Neural cell (in vitro differentiated cells): ENCODE data around the gene ZNF680. TPM values are rescaled to one million over a fixed set of nuclear protein-coding genes. Genes with fewer than 3 reads are reported as not detected.

Experiments used
- H2AFZ ChIP-seq: fragments of 200-600, 300-800 bp; sonication (generic), shearing (Covaris generic); 2 replicates; pipeline ENCODE4 v1.6.0; 2014; ENCODE audit warnings: low read depth, mild to moderate bottlenecking, antibody characterized with exemption, low read length, moderate library complexity
- H3F3A ChIP-seq: fragments of 200-600 bp; shearing (Covaris generic); 2 replicates; pipeline ENCODE4 v1.6.1; 2016; ENCODE audit warnings: mild to moderate bottlenecking, moderate library complexity, mixed read lengths, antibody characterized with exemption, low read length; ENCODE audit not compliant: insufficient read depth, poor library complexity, severe bottlenecking
- H3K27ac ChIP-seq: fragments of 200-600, 300-800 bp; sonication (generic), shearing (Covaris generic); 2 replicates; pipeline ENCODE4 v1.5.1; 2014; ENCODE audit warnings: mild to moderate bottlenecking, low read length, moderate library complexity
- H3K27me3 ChIP-seq: fragments of 300-800, 200-600 bp; sonication (generic), shearing (Covaris generic); 2 replicates; pipeline ENCODE4 v1.6.0; 2014; ENCODE audit warnings: mild to moderate bottlenecking, low read depth, low read length, moderate library complexity; ENCODE audit not compliant: insufficient read depth
- H3K36me3 ChIP-seq: fragments of 300-800, 200-600 bp; sonication (generic), shearing (Covaris generic); 2 replicates; pipeline ENCODE4 v1.5.1; 2014; ENCODE audit warnings: mild to moderate bottlenecking, antibody characterized with exemption, low read length, moderate library complexity; ENCODE audit not compliant: insufficient read depth
- H3K4me2 ChIP-seq: fragments of 300-800, 200-600 bp; sonication (generic), shearing (Covaris generic); 2 replicates; pipeline ENCODE4 v1.6.0; 2014; ENCODE audit warnings: mild to moderate bottlenecking, low read length
- H3K4me3 ChIP-seq: fragments of 300-800, 200-600 bp; sonication (generic), shearing (Covaris generic); 2 replicates; pipeline ENCODE4 v1.5.1; 2014; ENCODE audit warnings: mild to moderate bottlenecking, low read length, moderate library complexity
- H3K79me2 ChIP-seq: fragments of 200-600 bp; shearing (Covaris generic); replicated peaks from 2 replicates; pipeline ENCODE4 v1.6.0; 2014; ENCODE audit warnings: mild to moderate bottlenecking, low read length, moderate library complexity; ENCODE audit not compliant: insufficient read depth
- H3K9ac ChIP-seq: fragments of 300-800, 200-600 bp; sonication (generic), shearing (Covaris generic); 2 replicates; pipeline ENCODE4 v1.6.1; 2016; ENCODE audit warnings: mild to moderate bottlenecking, low read length, mixed read lengths
- H3K9me2 ChIP-seq: fragments of 200-600 bp; shearing (Covaris generic); 2 replicates; pipeline ENCODE4 v1.6.1; 2016; ENCODE audit warnings: mild to moderate bottlenecking, low read length, mixed read lengths; ENCODE audit not compliant: insufficient read depth
- H3K9me3 ChIP-seq: fragments of 200-600, 300-800 bp; sonication (generic), shearing (Covaris generic); 2 replicates; pipeline ENCODE4 v1.6.1; 2016; ENCODE audit warnings: mild to moderate bottlenecking, mixed run types, low read length, moderate library complexity, mixed read lengths
- H4K20me1 ChIP-seq: fragments of 200-600 bp; shearing (Covaris generic); 2 replicates; pipeline ENCODE4 v1.6.1; 2016; ENCODE audit warnings: mild to moderate bottlenecking, mixed run types; ENCODE audit not compliant: insufficient read depth
- CTCF ChIP-seq: fragments of 450-650 bp; IDR thresholded peaks from 2 replicates; pipeline ENCODE4 v1.5.1; 2014; ENCODE audit warnings: antibody characterized with exemption, mild to moderate bottlenecking, moderate library complexity; ENCODE audit not compliant: poor library complexity, severe bottlenecking
- EP300 ChIP-seq: fragments of 450-650 bp; conservative IDR thresholded peaks from 2 replicates; pipeline ENCODE4 v1.6.1; 2014; ENCODE audit warnings: antibody characterized with exemption, mild to moderate bottlenecking, moderate library complexity; ENCODE audit not compliant: poor library complexity, severe bottlenecking
- EZH2 ChIP-seq: fragments of 200-600, 300-800 bp; shearing (Covaris generic), sonication (generic); IDR thresholded peaks from 2 replicates; pipeline ENCODE4 v1.6.1; 2014; ENCODE audit warnings: antibody characterized with exemption, low read length, borderline replicate concordance, mild to moderate bottlenecking; ENCODE audit not compliant: insufficient read depth, poor library complexity, severe bottlenecking
- MXI1 ChIP-seq: fragments of 450-650 bp; conservative IDR thresholded peaks from 2 replicates; pipeline ENCODE4 v1.6.1; 2014; ENCODE audit warnings: antibody characterized with exemption, mild to moderate bottlenecking; ENCODE audit not compliant: poor library complexity, severe bottlenecking
- POLR2AphosphoS5 ChIP-seq: IDR thresholded peaks from 2 replicates; pipeline ENCODE4 v1.6.1; 2012
- RAD21 ChIP-seq: fragments of 450-650 bp; conservative IDR thresholded peaks from 2 replicates; pipeline ENCODE4 v1.6.1; 2014; ENCODE audit warnings: antibody characterized with exemption, mild to moderate bottlenecking, moderate library complexity
- REST ChIP-seq: IDR thresholded peaks from 2 replicates; pipeline ENCODE4 v1.6.1; 2012; ENCODE audit warnings: borderline replicate concordance
- SMC3 ChIP-seq: fragments of 450-650 bp; conservative IDR thresholded peaks from 2 replicates; pipeline ENCODE4 v1.6.1; 2014; ENCODE audit warnings: antibody characterized with exemption, mild to moderate bottlenecking, moderate library complexity; ENCODE audit not compliant: poor library complexity
- TAF1 ChIP-seq: IDR thresholded peaks from 2 replicates; pipeline ENCODE4 v1.6.1; 2012; ENCODE audit warnings: low read depth
- polyA minus RNA-seq: library from RNA; depleted of rRNA, polyadenylated mRNA; stranded (reverse); fragments of >200 nt; gene quantifications from 2 replicates; pipeline ENCODE4 v1.2.3, GENCODE V29; 2014
- polyA plus RNA-seq: library from polyadenylated mRNA; depleted of rRNA; stranded (reverse); fragments of >200 nt; gene quantifications from 2 replicates; pipeline ENCODE4 v1.2.3, GENCODE V29; 2014

Gene ZNF680
- polyA plus RNA-seq (0.32 TPM in 1 of 2 replicates, not detected in the other), polyA minus RNA-seq (not detected in 2 replicates)

DNA sequence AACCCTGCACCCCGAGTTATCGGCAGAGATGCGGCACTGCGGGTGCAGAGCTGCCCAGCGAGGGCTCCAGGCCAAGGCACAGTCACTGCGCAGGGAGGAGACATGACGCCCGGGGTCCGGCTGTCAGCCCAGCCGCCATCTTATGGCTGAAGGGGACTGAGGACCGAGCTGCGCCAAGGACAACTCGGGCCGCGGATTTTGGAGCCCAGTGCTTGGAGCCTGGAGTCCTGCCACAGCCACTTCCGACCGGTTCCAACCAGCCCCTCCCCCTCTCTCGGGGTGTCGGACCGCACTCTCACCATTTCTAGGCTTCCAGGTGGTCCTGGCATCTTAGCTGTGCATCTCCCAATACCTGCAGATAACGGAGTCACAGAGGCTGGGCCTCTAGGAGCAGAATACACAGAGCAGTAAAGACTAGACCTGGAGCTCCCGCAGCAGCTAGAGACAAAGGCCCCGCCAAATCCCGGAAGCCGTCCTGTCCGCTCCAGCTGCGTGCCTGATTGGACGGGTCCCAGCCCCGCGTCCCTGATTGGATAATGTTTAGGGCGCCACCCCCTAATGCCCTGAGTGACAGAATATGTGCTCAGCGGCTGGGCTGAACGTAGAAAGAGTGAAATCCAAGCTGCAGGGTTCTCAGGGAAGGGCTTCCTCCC is at the start of gene ZNF680:
TSS of gene ZNF680 (minus strand) at position 446 of the 653 bp plus-strand sequence. CDS start at position 329, 117 bp downstream.
- Histone ChIP-seq H3K4me2 (no peak within 1 kb of the TSS), H3F3A (no peaks in the 10 kb centered on the region), H3K27me3 (no peaks in the 10 kb centered on the region), H3K36me3 (no peaks in the 10 kb centered on the region), H2AFZ (no peak within 1 kb of the TSS), H3K9me3 (no peaks in the 10 kb centered on the region), H3K4me3 (no peak within 1 kb of the TSS), H3K27ac (no peak within 1 kb of the TSS), H3K9ac (no peak within 1 kb of the TSS), H3K79me2 (no peaks in the 10 kb centered on the region), H3K9me2 (no peaks in the 10 kb centered on the region), H4K20me1 (no peaks in the 10 kb centered on the region)
- TF ChIP-seq MXI1 (no peak), SMC3 (no peak), REST (no peak), CTCF (no peak), TAF1 (no peak), RAD21 (no peak), POLR2AphosphoS5 (no peak), EP300 (no peak)

- peaks cover 16% of the 10 kb centered on the region for H3K9me3 ChIP-seq
- H3K27ac ChIP-seq = no peak overlapping the region
- TF ChIP-seq MXI1 (no peak), SMC3 (no peak), REST (no peak), RAD21 (no peak), TAF1 (no peak), EP300 (no peak), EZH2 (no peak)
- no peaks in the 10 kb centered on the region for H3F3A ChIP-seq
- H3K4me2 ChIP-seq = no peak overlapping the region
- no peak overlapping the region for H3K9ac ChIP-seq
- H3K9me2 ChIP-seq = no peaks in the 10 kb centered on the region
- H3K79me2 ChIP-seq = no peaks in the 10 kb centered on the region
- no peak overlapping the region for H3K4me3 ChIP-seq
- no peaks in the 10 kb centered on the region for H4K20me1 ChIP-seq
- H3K36me3 ChIP-seq = no peaks in the 10 kb centered on the region
- no peak overlapping the region for H2AFZ ChIP-seq
- H3K27me3 ChIP-seq = no peaks in the 10 kb centered on the region
Measured at GRCh38 chr7:64612452-64612851, 49.6 kb upstream of the ZNF680 start.
